Right atrium auricular region (tissue), 2 donors: ENCODE measurements around the gene TBC1D10B. TPM values are rescaled to one million over a fixed set of nuclear protein-coding genes. Genes with fewer than 3 reads are reported as not detected.

Experiments
- DNase-seq: peaks from one replicate; pipeline ENCODE4 v3.0.0-alpha.2; 2019; ENCODE audit warnings: low spot score
- H3K27ac ChIP-seq, 2 donors: fragments of 200-600 bp; sonication (generic); 1 replicate in 1 of 2; 2 replicates in 1 of 2; pipeline ENCODE4 v1.5.1; 2016 to 2019
- H3K27me3 ChIP-seq, 2 donors: fragments of 200-600 bp; sonication (generic); one replicate each; pipeline versions ENCODE4 v1.5.1 to v1.6.0; 2017 to 2019
- H3K36me3 ChIP-seq: fragments of 200-600 bp; sonication (generic); one replicate; pipeline ENCODE4 v1.5.1; 2016
- H3K4me1 ChIP-seq, 2 donors: fragments of 200-600 bp; sonication (generic); one replicate each; pipeline versions ENCODE4 v1.5.1 to v1.6.0; 2017 to 2019
- H3K4me3 ChIP-seq, 2 donors: fragments of 200-600 bp; sonication (generic); 1 replicate in 1 of 2; 2 replicates in 1 of 2; pipeline ENCODE4 v1.5.1; 2017 to 2019; ENCODE audit warnings: mild to moderate bottlenecking in 1 of 2, moderate library complexity in 1 of 2
- H3K9me3 ChIP-seq, 2 donors: fragments of 200-600 bp; sonication (generic); one replicate each; pipeline ENCODE4 v1.5.1; 2019
- total RNA-seq, 2 donors: library from RNA; depleted of rRNA; stranded (reverse); fragments of >200 nt; gene quantifications; one replicate each; pipeline ENCODE4 v1.1.0, GENCODE V29; 2016
- TF ChIP-seq, protein P1 (sequence below), 2 donors: fragments of 200-600 bp; sonication (generic); IDR thresholded peaks; one replicate each; pipeline ENCODE4 v1.5.1; 2019; ENCODE audit warnings: antibody characterized with exemption in 2 of 2

Gene TBC1D10B
- total RNA-seq, 2 donors from 2014 or later: 20.0 to 22.3 TPM

DNA sequence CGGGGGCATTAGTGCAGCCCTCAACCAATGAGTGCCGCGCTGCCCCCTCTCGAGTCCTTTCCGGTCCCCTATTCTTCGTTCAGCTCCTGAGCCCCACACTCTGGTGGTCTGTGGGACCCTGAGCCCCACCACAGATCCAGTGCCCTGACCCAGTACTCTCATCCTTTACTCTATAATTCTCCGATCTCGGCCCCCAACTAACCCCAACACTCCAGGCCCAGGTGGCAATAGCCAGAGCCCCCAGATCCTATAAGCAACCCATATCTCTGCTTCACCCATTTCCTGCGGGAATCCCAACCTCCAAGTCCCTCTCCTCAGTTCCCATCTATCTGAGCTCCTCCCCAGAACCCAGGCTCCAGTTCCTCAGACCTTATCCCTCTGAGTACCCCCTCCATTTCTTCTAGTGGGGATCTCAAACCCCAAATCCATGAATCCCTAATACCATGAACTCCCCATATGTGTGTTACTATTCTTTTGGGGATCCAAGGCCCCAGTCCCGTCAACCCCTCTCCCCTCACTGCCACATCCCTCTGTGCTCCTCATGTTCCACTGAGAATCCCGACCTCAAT, 1.0 kb upstream of the TBC1D10B start:
- DNase-seq: no peak
- peak overlapping the region; percentile 91 to 94 for H3K27ac ChIP-seq
- no peaks in the 10 kb centered on the region for H3K36me3 ChIP-seq
- TF ChIP-seq, protein P1, sequence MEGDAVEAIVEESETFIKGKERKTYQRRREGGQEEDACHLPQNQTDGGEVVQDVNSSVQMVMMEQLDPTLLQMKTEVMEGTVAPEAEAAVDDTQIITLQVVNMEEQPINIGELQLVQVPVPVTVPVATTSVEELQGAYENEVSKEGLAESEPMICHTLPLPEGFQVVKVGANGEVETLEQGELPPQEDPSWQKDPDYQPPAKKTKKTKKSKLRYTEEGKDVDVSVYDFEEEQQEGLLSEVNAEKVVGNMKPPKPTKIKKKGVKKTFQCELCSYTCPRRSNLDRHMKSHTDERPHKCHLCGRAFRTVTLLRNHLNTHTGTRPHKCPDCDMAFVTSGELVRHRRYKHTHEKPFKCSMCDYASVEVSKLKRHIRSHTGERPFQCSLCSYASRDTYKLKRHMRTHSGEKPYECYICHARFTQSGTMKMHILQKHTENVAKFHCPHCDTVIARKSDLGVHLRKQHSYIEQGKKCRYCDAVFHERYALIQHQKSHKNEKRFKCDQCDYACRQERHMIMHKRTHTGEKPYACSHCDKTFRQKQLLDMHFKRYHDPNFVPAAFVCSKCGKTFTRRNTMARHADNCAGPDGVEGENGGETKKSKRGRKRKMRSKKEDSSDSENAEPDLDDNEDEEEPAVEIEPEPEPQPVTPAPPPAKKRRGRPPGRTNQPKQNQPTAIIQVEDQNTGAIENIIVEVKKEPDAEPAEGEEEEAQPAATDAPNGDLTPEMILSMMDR (IDR thresholded peaks at IDR 0.05): no peak
- no peaks in the 10 kb centered on the region for H3K27me3 ChIP-seq
- no peaks in the 10 kb centered on the region for H3K9me3 ChIP-seq
- H3K4me3 ChIP-seq: peak overlapping the region; percentile 26 to 51
- peaks cover 0 to 43% of the 10 kb centered on the region in 2 donors for H3K4me1 ChIP-seq

DNA sequence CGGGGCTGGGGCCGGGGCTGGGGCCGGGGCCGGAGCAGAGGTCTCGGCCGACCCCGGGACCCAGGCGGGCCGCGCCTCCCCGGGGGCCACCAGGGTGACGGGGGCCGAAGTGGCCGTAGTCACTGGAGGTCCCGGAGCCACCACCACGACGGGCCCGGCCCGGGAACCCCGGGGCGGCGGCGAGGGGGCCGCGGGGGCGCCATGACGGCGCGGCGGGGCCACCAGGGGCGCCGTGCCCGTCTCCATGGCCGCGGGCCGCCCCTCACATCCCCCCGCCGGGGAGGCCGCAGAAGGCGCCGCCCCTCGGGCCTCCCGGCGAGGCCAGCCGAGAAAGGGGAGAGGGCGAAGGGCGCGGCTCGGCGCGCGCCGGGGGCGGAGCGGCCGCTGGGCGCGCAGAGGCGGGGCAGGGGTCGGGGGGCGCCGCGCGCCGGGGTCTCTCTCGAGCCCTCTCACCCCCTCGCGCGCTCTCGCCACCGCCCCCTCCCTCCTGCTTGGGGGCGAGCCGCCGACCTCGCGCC, 297 bp downstream of the TBC1D10B start:
- DNase-seq: no peak
- Histone ChIP-seq H3K4me3 (peak overlapping the region; percentile 90), H3K27me3 (no peaks in the 10 kb centered on the region), H3K4me1 (peaks cover 0 to 56% of the 10 kb centered on the region in 2 donors), H3K9me3 (no peaks in the 10 kb centered on the region), H3K36me3 (peaks cover 8% of the 10 kb centered on the region), H3K27ac (peak overlapping the region; percentile 81 to 85)
- TF ChIP-seq, protein P1 (IDR thresholded peaks at IDR 0.05): no peak

DNA sequence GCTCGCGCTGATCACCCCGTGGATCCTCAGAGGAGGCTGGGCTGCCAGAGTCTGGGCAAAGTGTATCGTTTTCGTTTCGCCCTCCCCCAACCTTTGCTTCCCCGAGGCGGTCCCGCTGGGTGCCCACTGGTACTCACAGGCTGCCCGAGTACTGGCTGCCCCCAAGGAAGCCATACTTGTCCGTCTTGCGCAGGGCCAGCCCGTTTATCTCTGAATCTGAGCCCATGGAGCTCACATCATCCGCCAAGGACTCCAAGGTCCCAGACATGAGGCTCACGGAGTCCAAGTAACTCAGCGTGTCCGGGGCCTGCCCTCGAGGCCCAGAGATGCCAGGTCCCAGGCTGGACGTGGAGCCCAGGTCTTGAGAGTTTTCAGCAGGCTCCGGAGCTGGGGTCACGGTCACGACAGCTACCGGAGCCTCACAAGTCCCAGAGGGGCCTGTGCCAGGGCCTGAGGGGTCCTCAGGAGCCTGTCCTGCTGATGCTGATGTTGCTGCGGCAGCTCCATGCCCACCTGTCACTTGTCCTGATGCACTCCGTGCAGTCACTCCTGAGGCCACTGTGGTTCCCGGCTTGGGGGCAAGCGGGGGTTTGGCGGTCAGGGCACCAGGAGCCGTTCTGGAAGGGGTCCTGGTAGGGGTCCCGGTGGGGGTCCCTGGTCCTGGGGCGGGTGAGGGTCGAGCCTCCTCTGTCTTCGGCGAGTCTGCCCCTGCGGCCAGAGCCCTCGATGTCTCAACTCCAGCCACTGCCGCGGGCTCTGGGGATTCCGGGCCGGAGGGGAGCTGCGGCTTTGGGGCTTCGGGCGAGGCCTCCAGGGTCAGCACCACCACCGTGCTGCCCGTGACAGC, 980 bp downstream of the TBC1D10B start:
- Histone ChIP-seq H3K4me1 (peaks cover 0 to 56% of the 10 kb centered on the region in 2 donors), H3K4me3 (peak overlapping the region; percentile 90), H3K9me3 (no peaks in the 10 kb centered on the region), H3K27me3 (no peaks in the 10 kb centered on the region), H3K27ac (peak overlapping the region; percentile 81 to 85), H3K36me3 (peaks cover 15% of the 10 kb centered on the region)
- DNase-seq: no peak
- TF ChIP-seq, protein P1 (IDR thresholded peaks at IDR 0.05): no peak

DNA sequence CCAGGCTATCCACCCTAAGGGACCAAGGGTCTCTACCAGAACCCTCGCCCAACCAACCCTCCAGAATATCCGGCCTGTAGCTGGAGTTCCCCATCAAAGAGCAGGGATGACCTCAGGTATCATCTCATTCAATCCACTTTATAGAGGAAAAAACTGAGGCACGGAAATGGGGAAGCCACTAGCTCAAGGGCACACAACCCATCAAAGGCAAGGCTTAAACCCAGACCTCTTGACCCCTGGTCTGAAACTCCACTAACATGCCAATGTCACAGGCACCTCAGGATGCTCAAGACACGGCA, 1.6 kb downstream of the TBC1D10B start:
- TF ChIP-seq, protein P1 (IDR thresholded peaks at IDR 0.05): no peak
- peaks cover 19% of the 10 kb centered on the region for H3K36me3 ChIP-seq
- H3K27ac ChIP-seq: peak overlapping the region; percentile 81 to 85
- no peak for DNase-seq
- H3K27me3 ChIP-seq: no peaks in the 10 kb centered on the region
- peaks cover 0 to 56% of the 10 kb centered on the region in 2 donors for H3K4me1 ChIP-seq
- peak overlapping the region; percentile 90 for H3K4me3 ChIP-seq
- H3K9me3 ChIP-seq: no peaks in the 10 kb centered on the region

DNA sequence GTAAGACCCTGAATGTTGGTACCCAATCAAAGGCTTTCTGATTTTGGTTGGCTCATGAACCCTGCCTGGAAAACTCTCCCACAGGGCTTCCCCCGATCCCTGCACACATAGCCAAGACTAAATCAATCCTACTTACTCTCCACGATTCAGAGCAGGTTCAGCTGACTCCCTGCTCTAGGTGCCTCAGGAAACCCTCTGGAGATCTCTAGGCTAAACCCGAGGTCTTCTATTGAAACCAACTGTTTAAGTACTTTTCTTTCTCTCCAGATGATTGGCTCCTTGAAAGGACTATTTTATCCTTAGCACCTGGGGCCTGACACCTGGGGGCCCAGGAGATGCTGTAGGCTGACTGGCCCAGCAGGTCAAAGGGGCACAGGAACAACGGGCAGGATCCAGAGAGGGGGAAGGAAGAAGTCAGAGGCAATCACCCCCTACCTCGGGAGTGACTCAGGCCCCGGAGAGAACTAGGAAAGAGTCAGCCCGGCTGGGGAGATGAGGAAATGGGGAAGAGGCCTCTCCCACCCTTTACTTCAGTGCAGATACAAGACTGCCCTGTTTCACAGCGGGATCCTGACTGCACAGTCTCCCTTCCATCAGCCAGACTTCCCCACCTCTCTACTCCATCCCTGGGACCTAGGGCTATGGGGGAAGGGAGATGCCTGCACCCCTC, 2.0 kb downstream of the TBC1D10B start:
- peak overlapping the region; percentile 81 to 85 for H3K27ac ChIP-seq
- TF ChIP-seq, protein P1 (IDR thresholded peaks at IDR 0.05): no peak
- no peaks in the 10 kb centered on the region for H3K9me3 ChIP-seq
- no peaks in the 10 kb centered on the region for H3K27me3 ChIP-seq
- H3K4me1 ChIP-seq: peaks cover 0 to 56% of the 10 kb centered on the region in 2 donors
- H3K4me3 ChIP-seq: peak overlapping the region; percentile 90
- H3K36me3 ChIP-seq: peaks cover 23% of the 10 kb centered on the region
- DNase-seq: peak; percentile 70
